Measurements from ENCODE around the gene TXNRD2.

The TXNRD2 gene

DNA sequence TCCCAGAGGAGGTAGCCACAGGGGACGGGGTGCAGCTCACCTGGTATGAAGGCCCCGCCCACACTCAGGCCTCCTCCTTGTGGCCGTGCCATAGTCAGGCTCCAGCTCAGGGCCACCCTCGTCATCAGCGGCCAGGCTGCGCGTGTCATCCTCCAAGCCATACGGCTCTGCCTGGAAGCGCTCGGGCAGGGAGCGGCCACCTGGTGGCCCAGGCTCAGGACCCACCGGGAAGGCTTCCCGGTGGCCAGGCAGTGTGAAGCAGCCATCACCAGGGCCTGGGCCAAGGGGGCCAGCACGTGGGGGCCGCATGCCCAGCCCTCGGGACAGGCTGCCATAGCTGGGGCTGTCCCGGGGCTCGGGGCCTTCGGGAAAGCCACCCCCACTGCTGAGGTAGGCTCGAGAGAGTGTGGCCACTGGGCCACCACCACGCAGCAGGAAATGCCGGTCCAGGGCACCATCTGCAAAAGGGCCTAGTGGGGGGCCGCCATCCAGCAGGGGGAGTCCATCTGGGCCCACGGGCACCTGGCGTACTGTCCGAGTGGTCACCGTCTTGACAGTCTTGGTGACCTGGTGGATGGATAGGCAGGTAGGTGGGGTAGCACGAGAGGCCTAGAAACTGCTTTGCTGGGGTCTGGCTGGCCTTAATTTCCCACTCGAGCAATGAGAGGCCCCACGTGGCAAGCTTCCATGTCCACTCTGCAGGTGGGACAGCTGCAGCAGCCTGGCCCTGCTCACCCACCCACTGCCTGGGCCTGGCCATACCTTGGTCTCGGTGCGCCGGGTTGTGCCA, 39.7 kb upstream of the TXNRD2 start:
- H4K20me1 ChIP-seq (ENCODE audit: insufficient read depth, low read length): no peaks in the 10 kb centered on the region
- no peaks in the 10 kb centered on the region for H3K36me3 ChIP-seq (replicated peaks; ENCODE audit: insufficient read depth, low read length)
- no peak overlapping the region for H3K4me3 ChIP-seq (ENCODE audit: low read length)
- DNase-seq: no peak
- no peak overlapping the region for H3K9ac ChIP-seq (ENCODE audit: low read length)
- no peaks in the 10 kb centered on the region for H3K9me3 ChIP-seq (replicated peaks; ENCODE audit: insufficient read depth, low read length)
- TF ChIP-seq EZH2phosphoT487 (IDR thresholded peaks at IDR 0.05; ENCODE audit: low read length) (no peak), EZH2 (optimal IDR thresholded peaks at IDR 0.05; ENCODE audit: low read depth, low read length) (no peak)
- TF ChIP-seq, protein P1, sequence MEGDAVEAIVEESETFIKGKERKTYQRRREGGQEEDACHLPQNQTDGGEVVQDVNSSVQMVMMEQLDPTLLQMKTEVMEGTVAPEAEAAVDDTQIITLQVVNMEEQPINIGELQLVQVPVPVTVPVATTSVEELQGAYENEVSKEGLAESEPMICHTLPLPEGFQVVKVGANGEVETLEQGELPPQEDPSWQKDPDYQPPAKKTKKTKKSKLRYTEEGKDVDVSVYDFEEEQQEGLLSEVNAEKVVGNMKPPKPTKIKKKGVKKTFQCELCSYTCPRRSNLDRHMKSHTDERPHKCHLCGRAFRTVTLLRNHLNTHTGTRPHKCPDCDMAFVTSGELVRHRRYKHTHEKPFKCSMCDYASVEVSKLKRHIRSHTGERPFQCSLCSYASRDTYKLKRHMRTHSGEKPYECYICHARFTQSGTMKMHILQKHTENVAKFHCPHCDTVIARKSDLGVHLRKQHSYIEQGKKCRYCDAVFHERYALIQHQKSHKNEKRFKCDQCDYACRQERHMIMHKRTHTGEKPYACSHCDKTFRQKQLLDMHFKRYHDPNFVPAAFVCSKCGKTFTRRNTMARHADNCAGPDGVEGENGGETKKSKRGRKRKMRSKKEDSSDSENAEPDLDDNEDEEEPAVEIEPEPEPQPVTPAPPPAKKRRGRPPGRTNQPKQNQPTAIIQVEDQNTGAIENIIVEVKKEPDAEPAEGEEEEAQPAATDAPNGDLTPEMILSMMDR (IDR thresholded peaks at IDR 0.05; ENCODE audit: low read length): no peak
- H3K9me2 ChIP-seq (replicated peaks; ENCODE audit: insufficient read depth, low read length): no peaks in the 10 kb centered on the region
- no peak overlapping the region for H2AFZ ChIP-seq (ENCODE audit: low read length)
- H3K79me2 ChIP-seq (ENCODE audit: low read length): no peaks in the 10 kb centered on the region
- no peak overlapping the region for H3K27ac ChIP-seq (ENCODE audit: low read length)
- no peak overlapping the region for H3K4me2 ChIP-seq (ENCODE audit: low read depth, low read length)
- no peaks in the 10 kb centered on the region for H3F3A ChIP-seq (ENCODE audit: insufficient read depth, low read length)
- H3K4me1 ChIP-seq (ENCODE audit: low read length): peaks cover 16% of the 10 kb centered on the region
- H3K27me3 ChIP-seq (replicated peaks; ENCODE audit: insufficient read depth, low read length): peaks cover 44% of the 10 kb centered on the region

DNA sequence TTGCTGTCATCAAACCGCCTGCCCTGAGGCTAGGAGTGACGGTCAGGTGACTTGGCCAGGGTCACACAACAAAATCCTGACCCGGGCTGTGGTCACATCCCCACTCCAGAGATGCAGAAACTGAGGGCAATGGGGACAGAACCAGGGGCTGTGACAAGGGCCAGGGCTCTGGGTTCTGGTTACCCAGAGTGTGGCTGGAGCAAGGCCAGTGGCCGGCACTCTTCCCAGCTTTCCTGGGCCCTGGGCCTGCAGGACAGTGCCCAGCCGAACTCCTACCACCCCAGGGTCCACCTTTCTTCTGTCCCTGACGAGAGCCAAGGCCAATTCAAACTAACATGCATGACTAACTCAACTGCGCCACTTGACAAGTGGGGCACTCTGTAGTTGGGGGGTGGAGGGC, 39.1 kb upstream of the TXNRD2 start:
- no peak for TF ChIP-seq EZH2 (optimal IDR thresholded peaks at IDR 0.05; ENCODE audit: low read depth, low read length)
- TF ChIP-seq, protein P1 (IDR thresholded peaks at IDR 0.05; ENCODE audit: low read length): no peak
- no peaks in the 10 kb centered on the region for H3F3A ChIP-seq (ENCODE audit: insufficient read depth, low read length)
- no peak for DNase-seq

DNA sequence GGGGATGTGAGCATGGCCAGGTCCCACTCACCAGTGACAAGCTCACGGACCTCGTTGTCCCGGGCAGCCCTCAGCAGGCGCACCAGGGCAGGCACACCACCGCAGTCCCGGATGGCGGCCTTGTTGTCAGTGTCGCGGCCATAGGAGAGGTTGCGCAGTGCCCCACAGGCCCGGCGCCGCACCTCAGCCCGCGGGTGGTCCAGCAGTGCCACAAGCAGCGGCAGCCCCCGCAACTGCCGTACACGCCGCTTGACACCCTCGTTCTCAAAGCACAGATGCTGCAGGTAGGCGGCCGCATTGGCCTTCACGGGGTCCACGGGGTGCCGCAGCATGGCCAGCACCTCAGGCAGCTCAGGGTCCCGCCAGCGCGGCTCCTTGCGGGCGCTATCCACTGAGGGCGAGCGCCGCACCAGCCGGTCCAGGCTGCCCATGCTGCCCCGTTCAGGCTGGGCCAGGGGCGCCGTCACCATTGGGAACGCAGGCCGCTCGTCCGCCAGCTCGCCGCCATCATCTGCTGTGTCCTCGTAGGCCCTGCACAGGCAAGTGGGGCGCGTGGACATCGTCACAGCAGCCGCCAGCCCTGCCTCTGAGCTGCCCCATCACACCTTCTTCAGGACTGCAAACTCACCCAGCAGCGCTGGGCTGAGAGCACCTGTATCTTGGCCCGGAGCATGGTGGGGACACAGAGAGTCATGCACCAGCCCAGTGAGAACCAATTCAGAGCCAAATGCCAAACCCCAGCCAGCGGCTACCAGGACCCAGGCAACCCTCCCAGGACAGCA, 38.3 kb upstream of the TXNRD2 start:
- H3K4me2 ChIP-seq (ENCODE audit: low read depth, low read length): no peak overlapping the region
- H3K79me2 ChIP-seq (ENCODE audit: low read length): no peaks in the 10 kb centered on the region
- H3K4me1 ChIP-seq (ENCODE audit: low read length): peaks cover 16% of the 10 kb centered on the region
- H3F3A ChIP-seq (ENCODE audit: insufficient read depth, low read length): no peaks in the 10 kb centered on the region
- no peaks in the 10 kb centered on the region for H4K20me1 ChIP-seq (ENCODE audit: insufficient read depth, low read length)
- H3K27me3 ChIP-seq (replicated peaks; ENCODE audit: insufficient read depth, low read length): peaks cover 44% of the 10 kb centered on the region
- no peak overlapping the region for H3K9ac ChIP-seq (ENCODE audit: low read length)
- H3K9me2 ChIP-seq (replicated peaks; ENCODE audit: insufficient read depth, low read length): no peaks in the 10 kb centered on the region
- no peak for DNase-seq
- no peak overlapping the region for H2AFZ ChIP-seq (ENCODE audit: low read length)
- no peak overlapping the region for H3K4me3 ChIP-seq (ENCODE audit: low read length)
- no peaks in the 10 kb centered on the region for H3K36me3 ChIP-seq (replicated peaks; ENCODE audit: insufficient read depth, low read length)
- no peak overlapping the region for H3K27ac ChIP-seq (ENCODE audit: low read length)
- no peak for TF ChIP-seq EZH2 (optimal IDR thresholded peaks at IDR 0.05; ENCODE audit: low read depth, low read length)
- no peak for TF ChIP-seq EZH2phosphoT487 (IDR thresholded peaks at IDR 0.05; ENCODE audit: low read length)
- TF ChIP-seq, protein P1 (IDR thresholded peaks at IDR 0.05; ENCODE audit: low read length): no peak
- no peaks in the 10 kb centered on the region for H3K9me3 ChIP-seq (replicated peaks; ENCODE audit: insufficient read depth, low read length)

More for the DNA sequence above, 39.1 kb upstream of the TXNRD2 start:
- Histone ChIP-seq H3K9me3 (replicated peaks; ENCODE audit: insufficient read depth, low read length) (no peaks in the 10 kb centered on the region), H3K79me2 (ENCODE audit: low read length) (no peaks in the 10 kb centered on the region), H3K4me1 (ENCODE audit: low read length) (peaks cover 16% of the 10 kb centered on the region), H3K4me2 (ENCODE audit: low read depth, low read length) (no peak overlapping the region), H3K27me3 (replicated peaks; ENCODE audit: insufficient read depth, low read length) (peaks cover 44% of the 10 kb centered on the region), H3K4me3 (ENCODE audit: low read length) (no peak overlapping the region), H3K9ac (ENCODE audit: low read length) (no peak overlapping the region), H4K20me1 (ENCODE audit: insufficient read depth, low read length) (no peaks in the 10 kb centered on the region), H3K27ac (ENCODE audit: low read length) (no peak overlapping the region), H2AFZ (ENCODE audit: low read length) (no peak overlapping the region), H3K9me2 (replicated peaks; ENCODE audit: insufficient read depth, low read length) (no peaks in the 10 kb centered on the region), H3K36me3 (replicated peaks; ENCODE audit: insufficient read depth, low read length) (no peaks in the 10 kb centered on the region)

Data from MM.1S (cell line).